H1 (cell line): Measurements from ENCODE around the gene PAQR7. TPM values are rescaled to one million over a fixed set of nuclear protein-coding genes. Genes with fewer than 3 reads are reported as not detected.

Experiments
- CREB1 ChIP-seq: IDR thresholded peaks from 2 replicates; pipeline ENCODE4 v1.6.1; 2012; ENCODE audit warnings: inconsistent platforms
- EGR1 ChIP-seq: IDR thresholded peaks from 2 replicates; pipeline ENCODE4 v1.6.1; 2011; ENCODE audit warnings: low read depth, low read length, borderline replicate concordance
- POLR2A ChIP-seq, 2 experiments: IDR thresholded peaks; 1 replicate in 1 of 2; 2 replicates in 1 of 2; pipeline ENCODE4 v1.6.1; 2011; ENCODE audit warnings: low read depth in 2 of 2, low read length in 2 of 2, mild to moderate bottlenecking in 2 of 2; ENCODE audit errors: control extremely low read depth in 1 of 2
- RFX5 ChIP-seq: IDR thresholded peaks from 2 replicates; pipeline ENCODE4 v1.6.1; 2011; ENCODE audit warnings: low read depth, low read length, improper control_type of control experiment, borderline replicate concordance
- RXRA ChIP-seq: IDR thresholded peaks from 2 replicates; pipeline ENCODE4 v1.6.1; 2011; ENCODE audit warnings: low read depth, mild to moderate bottlenecking, low read length, moderate library complexity; ENCODE audit not compliant: insufficient read depth
- SAP30 ChIP-seq: fragments of 300-600 bp; sonication (generic); IDR thresholded peaks from 2 replicates; pipeline ENCODE4 v1.7.1; 2012; ENCODE audit warnings: low read length, moderate library complexity, mild to moderate bottlenecking, inconsistent platforms; ENCODE audit not compliant: insufficient read depth, insufficient replicate concordance
- TAF7 ChIP-seq: optimal IDR thresholded peaks from 2 replicates; pipeline ENCODE3; 2011; ENCODE audit warnings: low read depth, mild to moderate bottlenecking, inconsistent platforms, low read length, moderate library complexity, borderline replicate concordance
- polyA plus RNA-seq, 7 experiments: library from polyadenylated mRNA; depleted of rRNA in 3 of 7; stranded (reverse) in 5 of 7; unstranded in 2 of 7; fragments of >200 nt in 5 of 7; fragments of 200-250 nt in 2 of 7; gene quantifications; 1 replicate in 5 of 7; 2 replicates in 1 of 7; 4 replicates in 1 of 7; pipeline versions ENCODE4 v1.2.1 to v1.2.3, GENCODE V29; 2011 to 2013; ENCODE audit warnings: missing spikeins in 2 of 7, mixed read lengths in 2 of 7
- total RNA-seq: library from RNA; stranded (reverse); fragmentation: NEBNext Ultra II Directional; extraction: Animal tissue kit (Norgen Biotek cat#: 25700); gene quantifications from 2 replicates; pipeline ENCODE4 v1.2.1, GENCODE V29; 2021
- TF ChIP-seq, protein P1 (sequence below): IDR thresholded peaks from 2 replicates; pipeline ENCODE4 v1.6.1; 2012; ENCODE audit warnings: inconsistent platforms
- TF ChIP-seq, protein P2 (sequence below): IDR thresholded peaks from 2 replicates; pipeline ENCODE4 v1.6.1; 2012; ENCODE audit warnings: inconsistent platforms

The PAQR7 gene
- total and polyA plus RNA-seq, 2 of the 8 experiments (the other 6 are each of a cell fraction or from before 2014, with no cell fraction given): 7.3 to 7.4 TPM

DNA sequence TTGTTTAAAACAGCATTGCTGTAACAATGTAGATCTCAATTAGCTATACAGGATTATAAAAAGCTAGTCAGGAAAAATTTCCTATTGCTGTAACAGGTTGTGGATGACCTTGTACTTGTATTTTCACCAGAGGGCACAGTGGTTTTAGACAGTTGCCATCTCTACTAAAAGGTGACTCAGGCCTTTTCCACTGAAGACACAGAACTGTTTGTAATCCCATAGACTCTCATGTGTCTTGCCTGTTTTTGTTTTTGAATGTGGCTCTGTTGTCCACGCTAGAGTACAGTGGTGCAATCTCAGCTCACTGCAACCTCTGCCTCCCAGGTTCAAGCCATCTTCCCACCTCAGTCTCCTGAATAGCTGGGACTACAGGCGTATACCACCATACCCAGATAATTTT, 49.9 kb downstream of the PAQR7 start (continued):
- TF ChIP-seq, protein P1, sequence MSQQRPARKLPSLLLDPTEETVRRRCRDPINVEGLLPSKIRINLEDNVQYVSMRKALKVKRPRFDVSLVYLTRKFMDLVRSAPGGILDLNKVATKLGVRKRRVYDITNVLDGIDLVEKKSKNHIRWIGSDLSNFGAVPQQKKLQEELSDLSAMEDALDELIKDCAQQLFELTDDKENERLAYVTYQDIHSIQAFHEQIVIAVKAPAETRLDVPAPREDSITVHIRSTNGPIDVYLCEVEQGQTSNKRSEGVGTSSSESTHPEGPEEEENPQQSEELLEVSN: no peak
- TF ChIP-seq RXRA: no peak
- no peak for TF ChIP-seq SAP30
- no peak for TF ChIP-seq RFX5
- no peak for TF ChIP-seq TAF7
- no peak for TF ChIP-seq EGR1
- TF ChIP-seq POLR2A (IDR thresholded peaks at IDR 0.05; ENCODE audit: control extremely low read depth in 1 of 2, low read depth in 2 of 2, low read length in 2 of 2): no peak
- TF ChIP-seq CREB1: no peak
- TF ChIP-seq, protein P2, sequence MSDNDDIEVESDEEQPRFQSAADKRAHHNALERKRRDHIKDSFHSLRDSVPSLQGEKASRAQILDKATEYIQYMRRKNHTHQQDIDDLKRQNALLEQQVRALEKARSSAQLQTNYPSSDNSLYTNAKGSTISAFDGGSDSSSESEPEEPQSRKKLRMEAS: no peak
